Dedifferentiated amniotic fluid mesenchymal stem cell (primary cell): Measurements from ENCODE around the gene PTCHD1.

ENCODE experiments used
- DNase-seq: peaks from one replicate; pipeline ENCODE4 v3.0.0-alpha.2; 2016; ENCODE audit errors: extremely low spot score

PTCHD1 gene

GRCh38 chrX:23356189-23356588 lies 21.5 kb downstream of the PTCHD1 start:
- no peak for DNase-seq

GRCh38 chrX:23364416-23364815 lies 29.8 kb downstream of the PTCHD1 start:
- no peak for DNase-seq

GRCh38 chrX:23365541-23365940 lies 30.9 kb downstream of the PTCHD1 start:
- no peak for DNase-seq

- DNase-seq, result no peak
Observed at GRCh38 chrX:23366914-23367313, 32.3 kb downstream of the PTCHD1 start.

GRCh38 chrX:23369027-23369426 lies 34.4 kb downstream of the PTCHD1 start:
- no peak for DNase-seq

- no peak for DNase-seq
Observed at GRCh38 chrX:23372220-23372902, 37.7 kb downstream of the PTCHD1 start.

GRCh38 chrX:23373129-23373804 lies 38.6 kb downstream of the PTCHD1 start:
- peak; percentile 31 for DNase-seq

- DNase-seq, result no peak
Observed at GRCh38 chrX:23374291-23374690, 39.6 kb downstream of the PTCHD1 start.

- DNase-seq, result no peak
Observed at GRCh38 chrX:23376581-23376980, 41.9 kb downstream of the PTCHD1 start.

- no peak for DNase-seq
Observed at GRCh38 chrX:23380581-23380980, 45.9 kb downstream of the PTCHD1 start.

GRCh38 chrX:23381099-23382087 lies 46.7 kb downstream of the PTCHD1 start:
- DNase-seq, result no peak

- no peak for DNase-seq
Observed at GRCh38 chrX:23382572-23382971, 47.9 kb downstream of the PTCHD1 start.

GRCh38 chrX:23383411-23383810 lies 48.8 kb downstream of the PTCHD1 start:
- no peak for DNase-seq

GRCh38 chrX:23385242-23385641 lies 50.6 kb downstream of the PTCHD1 start:
- DNase-seq, result no peak

- DNase-seq, result no peak
Observed at GRCh38 chrX:23386260-23386659, 51.6 kb downstream of the PTCHD1 start.

GRCh38 chrX:23386726-23387125 lies 52.1 kb downstream of the PTCHD1 start:
- DNase-seq, result no peak

- DNase-seq, result no peak
Observed at GRCh38 chrX:23387550-23388184, 53.0 kb downstream of the PTCHD1 start.

GRCh38 chrX:23389196-23389792 lies 54.6 kb downstream of the PTCHD1 start:
- no peak for DNase-seq

GRCh38 chrX:23390979-23391378 lies 56.3 kb downstream of the PTCHD1 start:
- DNase-seq, result no peak

GRCh38 chrX:23392195-23392594 lies 57.5 kb downstream of the PTCHD1 start:
- DNase-seq, result no peak

- no peak for DNase-seq
Observed at GRCh38 chrX:23394421-23394820, 59.8 kb downstream of the PTCHD1 start.
